ENCODE results near the gene RASGRP1.

RASGRP1 gene

DNA sequence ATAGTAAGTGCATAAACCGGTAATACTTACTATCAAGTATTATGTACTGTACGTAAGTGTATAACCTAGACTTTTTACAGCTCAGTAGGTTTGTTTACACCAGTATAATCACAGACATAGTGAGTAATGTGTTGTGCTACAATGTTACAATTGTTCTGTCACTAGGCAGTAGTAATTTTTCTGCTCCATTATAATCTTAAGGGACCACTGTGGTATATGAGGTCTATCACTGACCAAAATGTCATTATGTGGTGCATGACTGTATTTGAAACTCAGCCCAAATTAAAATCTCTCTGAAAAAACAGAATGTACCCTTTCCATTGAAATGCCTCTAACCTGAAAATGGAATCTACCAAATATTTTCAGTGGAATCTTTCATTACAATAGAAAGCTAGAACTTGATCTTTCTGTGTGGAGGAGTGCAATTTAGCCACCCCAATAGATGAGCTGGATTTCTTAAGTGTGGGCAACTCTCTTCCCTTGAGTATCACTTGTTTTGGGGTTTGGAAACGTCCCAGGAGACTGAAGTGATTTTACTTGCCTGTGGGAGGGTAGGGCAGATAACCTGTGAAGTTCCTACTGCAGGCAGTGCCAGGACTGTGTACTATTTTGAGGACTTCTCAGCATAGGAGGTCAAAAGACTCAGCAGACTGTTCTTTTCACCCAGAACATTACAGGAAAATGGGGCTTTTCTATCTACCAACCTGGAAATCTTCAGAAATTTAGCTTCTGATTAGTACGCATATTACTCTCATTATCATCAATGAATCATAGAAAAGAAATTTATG is 59.7 kb downstream of the RASGRP1 start:
- no peak for DNase-seq (ENCODE audit: low read depth)

DNA sequence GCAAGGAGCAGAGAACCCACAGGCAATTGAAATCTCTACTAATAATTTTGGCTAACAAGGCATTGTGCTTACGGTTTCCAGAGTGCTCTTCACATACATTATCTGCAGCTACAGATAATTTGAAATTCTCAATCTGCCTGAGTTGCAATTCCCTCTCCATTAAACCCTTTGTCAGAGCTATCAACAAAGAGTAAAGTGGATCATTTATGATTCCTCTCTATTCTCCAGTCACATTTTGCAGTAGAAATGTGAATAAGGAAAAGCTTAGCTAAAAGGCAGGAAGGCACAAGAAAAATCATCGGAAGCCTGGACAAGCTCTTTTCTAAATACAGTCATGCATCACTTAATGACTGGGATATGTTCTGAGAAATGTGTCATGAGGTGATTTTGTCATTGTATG is 61.1 kb downstream of the RASGRP1 start:
- DNase-seq (ENCODE audit: low read depth): no peak

DNA sequence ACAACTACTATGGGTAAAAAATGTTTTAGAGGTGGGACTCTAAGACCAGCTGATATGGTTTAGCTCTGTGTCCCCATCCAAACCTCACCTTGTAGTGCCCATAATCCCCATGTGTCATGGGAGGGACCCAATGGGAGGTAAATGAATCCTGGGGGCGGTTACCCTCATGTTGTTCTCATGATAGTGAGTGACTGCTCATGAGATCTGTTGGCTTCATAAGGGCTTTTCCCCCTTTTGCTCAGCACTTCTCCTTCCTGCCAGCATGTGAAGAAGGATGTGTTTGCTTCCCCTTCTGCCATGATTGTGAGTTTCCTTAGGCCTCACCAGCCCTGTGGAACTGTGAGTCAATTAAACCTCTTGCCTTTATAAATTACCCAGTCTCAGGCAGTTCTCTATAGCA is 65.0 kb downstream of the RASGRP1 start:
- DNase-seq (ENCODE audit: low read depth): no peak

DNA sequence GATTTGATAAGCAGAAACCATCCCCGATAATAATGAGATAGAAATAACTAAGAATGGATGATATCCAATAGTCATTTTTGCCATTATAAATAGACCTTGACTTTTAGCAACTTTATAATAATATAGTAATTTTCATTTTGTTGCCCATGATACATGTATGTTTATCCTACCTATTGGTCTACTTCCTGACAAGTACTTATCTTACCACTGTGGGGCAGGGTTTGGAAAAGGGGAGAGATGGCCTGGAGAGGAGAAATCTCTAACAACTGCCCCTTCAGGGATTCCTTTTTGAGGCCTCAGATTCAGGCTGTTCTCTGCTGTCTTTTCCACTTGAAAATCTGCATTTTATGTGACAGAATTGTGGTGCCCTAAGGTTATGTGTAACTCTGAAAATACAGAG is 68.5 kb downstream of the RASGRP1 start:
- DNase-seq (ENCODE audit: low read depth): no peak

DNA sequence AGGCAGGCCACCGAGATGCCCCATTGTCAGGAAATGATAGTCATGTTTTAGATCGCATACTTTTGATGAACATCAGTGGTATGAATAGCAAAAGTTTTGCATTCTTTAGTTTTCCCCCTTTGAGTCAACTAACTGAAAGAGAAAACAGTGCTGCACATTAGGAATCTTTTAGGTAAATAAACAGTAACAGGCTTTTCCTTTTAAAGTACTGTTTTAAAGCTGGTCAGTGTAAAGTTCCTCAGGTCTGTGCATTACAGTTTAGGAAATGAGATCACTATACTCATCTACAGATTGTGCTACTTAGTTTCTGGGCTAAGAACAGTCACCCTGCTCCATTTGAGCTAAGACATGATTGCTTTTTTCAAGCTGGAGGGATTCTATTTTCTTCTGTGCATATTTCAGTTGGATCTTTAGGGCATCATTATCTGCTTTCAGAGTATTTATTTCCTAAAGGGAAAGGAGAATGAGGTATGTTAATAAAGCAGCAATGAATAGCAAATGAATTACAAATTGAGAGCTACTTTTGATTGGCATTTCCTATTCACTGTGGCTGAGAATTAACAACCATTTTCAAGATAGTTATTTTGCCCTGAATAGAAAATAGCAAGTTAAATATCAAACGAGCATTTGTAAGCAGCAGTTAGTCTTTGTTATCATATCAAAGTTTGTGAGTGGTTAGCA is 74.2 kb downstream of the RASGRP1 start:
- DNase-seq (ENCODE audit: low read depth): peak; percentile 30

DNA sequence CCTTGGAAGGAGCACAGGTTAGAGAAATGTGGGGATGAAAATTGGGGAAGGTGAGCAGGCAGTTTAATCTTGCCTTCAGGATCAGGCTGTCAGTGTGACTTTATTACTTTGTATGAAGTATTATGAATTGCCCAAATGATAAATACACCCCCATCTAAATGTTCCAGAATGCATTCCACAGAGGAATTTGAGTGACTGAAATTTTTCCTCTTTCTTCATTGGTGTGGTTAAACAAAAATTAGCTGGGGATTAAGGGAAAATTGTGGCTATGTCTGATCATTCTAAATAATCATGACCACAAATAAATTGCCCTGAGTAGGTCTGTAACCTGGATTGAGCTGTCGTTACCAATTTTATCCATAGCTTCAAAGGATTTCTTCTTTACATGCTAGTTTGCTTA is 77.2 kb downstream of the RASGRP1 start:
- DNase-seq (ENCODE audit: low read depth): no peak

DNA sequence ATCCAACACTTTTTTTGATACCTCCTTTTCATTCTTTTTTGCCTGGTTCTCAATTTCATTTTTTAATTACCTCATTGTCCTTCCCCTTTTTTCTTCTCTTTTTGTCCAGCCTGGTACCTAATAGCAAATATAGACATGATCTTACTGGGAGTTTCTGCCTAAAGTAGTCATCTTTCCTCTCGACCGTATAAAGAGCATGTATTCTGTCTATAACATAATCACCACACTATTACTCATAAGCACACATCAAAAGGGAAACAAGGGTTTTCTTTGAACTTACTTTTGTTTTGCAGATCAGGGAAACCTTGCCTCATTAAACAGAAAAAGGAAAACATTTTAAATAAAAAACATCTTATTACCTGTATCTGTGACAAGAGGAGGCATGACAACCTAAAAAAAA is 77.7 kb downstream of the RASGRP1 start:
- DNase-seq (ENCODE audit: low read depth): no peak

DNA sequence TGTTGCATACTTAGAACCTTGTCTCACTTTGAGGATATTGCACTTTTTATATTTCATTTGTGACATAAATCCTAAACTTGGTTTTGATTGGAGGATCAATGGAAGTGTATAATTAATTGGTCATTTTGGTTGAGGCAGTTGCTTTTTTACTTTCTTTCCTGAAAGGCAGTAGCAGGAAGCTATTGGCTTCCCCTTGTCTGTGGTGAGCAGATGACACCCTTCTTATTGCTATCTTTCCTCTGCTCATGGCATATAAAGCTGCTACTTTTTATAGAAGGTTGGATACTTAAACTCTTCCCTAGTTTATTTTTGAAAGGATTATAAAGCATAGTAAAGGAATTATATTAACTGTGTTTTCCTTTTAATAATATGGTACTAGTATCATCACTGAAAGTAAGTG is 82.0 kb downstream of the RASGRP1 start:
- no peak for DNase-seq (ENCODE audit: low read depth)

DNA sequence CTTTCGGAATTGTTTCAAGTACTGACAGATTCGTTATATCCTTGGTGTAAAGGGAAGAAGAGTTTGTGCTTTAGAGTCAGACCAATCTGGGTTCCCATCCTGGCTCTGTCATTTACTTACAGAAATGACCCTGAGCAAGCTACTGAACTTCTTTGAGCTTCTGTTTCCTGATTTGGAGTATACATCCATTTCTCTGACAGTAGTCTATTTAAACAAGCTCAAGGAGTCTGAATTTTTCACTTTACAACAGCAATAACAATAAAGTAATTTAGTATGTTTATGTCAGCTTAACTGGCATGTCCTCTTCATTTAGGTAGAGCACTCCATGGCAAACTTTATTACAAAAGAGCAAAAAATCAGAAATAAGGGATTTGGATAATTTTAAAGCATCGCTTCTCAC is 82.9 kb downstream of the RASGRP1 start:
- no peak for DNase-seq (ENCODE audit: low read depth)

DNA sequence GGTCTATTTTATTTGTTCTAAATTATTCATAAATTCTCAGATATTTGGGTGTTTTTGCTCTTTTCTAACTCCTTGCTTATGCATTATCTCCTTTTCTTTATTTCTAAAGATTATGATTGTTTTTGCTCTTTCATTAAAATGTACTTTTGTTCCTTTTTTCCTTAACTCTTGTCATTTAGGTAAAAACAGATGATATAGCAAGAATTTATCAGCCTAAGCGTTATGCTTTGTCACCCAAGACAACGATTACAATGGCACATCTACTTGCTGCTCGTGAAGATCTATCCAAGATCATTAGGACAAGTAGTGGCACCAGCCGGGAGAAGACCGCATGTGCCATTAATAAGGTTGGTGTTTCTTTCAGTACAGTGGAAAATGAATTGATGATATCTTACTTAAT is 83.5 kb downstream of the RASGRP1 start:
- DNase-seq (ENCODE audit: low read depth): no peak

DNA sequence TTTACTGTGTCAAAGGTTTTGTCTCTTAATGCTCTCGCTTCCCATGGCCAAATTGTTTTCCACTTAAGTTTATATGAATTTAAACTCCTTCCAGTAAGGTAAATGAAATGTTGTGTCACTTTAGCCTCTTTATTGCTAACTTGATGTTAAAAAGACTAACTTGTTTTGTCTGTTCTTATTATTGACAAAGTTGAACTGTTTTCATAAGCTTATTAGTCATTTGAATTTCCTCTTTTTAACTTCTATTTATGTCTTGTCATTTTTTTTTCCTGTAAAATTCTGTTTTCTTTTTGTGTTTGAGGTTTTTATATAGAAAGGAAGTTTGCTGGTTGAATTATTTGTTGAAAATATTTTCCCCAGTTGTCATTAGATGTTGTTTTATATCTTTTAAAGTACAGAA is 84.9 kb downstream of the RASGRP1 start:
- DNase-seq (ENCODE audit: low read depth): no peak

DNA sequence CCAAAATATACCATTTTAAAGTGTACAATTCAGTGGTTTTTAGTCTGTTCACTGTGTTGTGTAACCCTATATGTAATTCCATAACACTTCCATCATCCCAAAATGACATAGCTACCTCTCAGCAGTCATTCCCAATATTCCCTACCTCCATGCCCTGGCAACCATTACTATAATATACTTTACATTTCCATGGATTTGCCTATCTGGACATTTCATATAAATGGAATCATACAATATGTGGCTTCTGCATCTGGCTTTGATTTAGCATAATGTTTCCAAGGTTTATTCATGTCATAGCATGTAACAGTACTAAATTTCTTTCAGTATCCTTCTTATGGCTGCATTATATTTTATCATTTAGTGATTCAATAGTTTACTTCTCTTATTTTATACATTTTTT is 85.3 kb downstream of the RASGRP1 start:
- peak; percentile 13 for DNase-seq (ENCODE audit: low read depth)

DNA sequence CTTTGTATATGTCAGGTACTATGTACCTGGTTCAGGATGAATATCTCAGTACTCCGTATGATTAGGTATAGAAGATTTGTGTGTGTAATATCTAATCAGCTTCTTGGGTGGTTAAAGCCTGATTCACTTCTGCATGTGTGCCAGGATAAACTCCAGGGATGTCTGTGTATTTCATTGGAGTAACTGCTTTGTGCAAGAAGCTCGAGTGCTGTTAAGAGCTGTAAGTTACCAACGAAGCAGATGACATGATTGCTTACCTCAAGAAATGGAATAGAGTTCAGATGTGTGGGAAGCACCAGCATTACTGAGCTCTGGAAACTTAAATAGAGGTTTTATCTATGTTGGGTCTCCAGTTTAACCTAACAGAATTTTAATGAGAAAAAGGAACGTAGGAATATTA is 87.0 kb downstream of the RASGRP1 start:
- DNase-seq (ENCODE audit: low read depth): no peak

DNA sequence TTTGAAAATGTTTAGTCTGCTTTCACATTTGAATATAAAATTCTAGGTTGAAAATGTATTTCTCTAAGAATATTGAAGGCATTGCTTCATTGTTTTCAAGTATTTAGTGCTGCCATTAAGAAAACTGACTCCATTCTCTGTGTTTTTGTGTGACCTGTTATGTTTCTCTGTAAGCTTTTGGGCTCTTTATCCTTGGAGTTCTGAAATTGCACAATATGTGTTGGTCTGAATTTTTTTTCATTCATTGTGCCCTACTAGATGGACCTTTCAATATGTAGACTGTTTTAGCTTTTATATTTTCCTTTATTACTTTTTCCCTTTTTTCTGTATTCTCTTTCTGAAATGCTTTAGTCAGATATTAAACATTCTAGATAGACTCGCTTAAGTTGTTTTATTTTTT is 88.5 kb downstream of the RASGRP1 start:
- DNase-seq (ENCODE audit: low read depth): no peak

DNA sequence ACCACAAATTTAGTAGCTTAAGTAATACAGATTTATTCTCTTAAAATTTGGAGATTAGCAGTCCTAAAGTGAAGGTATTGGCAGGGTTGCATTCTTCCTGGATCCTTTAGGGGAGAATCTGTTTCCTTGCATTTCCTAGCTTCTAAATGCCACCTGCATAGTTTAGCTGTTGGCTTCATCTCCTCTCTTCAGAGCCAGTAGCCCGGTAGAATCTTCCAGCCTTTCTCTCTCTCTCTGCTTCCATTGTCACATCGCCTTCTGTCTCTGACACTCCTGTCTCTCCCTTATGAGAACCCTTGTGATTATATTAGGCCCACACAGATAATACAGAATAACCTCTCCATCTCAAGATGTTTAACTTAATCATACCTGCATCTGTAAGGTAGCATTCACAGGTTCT is 89.3 kb downstream of the RASGRP1 start:
- no peak for DNase-seq (ENCODE audit: low read depth)

DNA sequence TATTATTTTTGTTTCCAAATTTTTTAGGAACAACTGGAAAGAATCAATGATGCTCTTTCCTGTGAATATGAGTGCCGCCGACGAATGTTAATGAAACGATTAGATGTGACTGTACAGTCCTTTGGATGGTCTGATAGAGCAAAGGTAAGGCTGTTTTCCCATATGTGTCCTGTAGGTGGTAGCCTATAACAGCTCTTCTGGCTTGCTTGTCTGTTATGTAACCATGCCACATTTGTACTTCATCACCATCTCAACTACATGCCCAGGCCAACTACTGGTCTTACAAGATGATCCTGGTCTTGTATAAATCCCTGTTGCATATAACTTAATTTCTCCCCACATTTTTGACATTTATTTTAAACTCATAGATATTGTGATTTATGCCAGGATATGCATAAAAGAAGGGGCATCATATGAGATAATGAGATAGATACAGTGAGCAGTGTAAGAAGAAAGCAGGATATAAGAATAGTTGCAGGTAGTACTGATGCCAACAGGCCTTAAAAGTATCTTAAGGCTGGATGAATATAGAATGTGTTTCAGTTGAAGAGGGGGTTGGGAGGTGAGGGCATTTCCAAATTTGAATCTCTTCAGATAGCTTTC is 90.4 kb downstream of the RASGRP1 start:
- peak; percentile 57 for DNase-seq (ENCODE audit: low read depth)

DNA sequence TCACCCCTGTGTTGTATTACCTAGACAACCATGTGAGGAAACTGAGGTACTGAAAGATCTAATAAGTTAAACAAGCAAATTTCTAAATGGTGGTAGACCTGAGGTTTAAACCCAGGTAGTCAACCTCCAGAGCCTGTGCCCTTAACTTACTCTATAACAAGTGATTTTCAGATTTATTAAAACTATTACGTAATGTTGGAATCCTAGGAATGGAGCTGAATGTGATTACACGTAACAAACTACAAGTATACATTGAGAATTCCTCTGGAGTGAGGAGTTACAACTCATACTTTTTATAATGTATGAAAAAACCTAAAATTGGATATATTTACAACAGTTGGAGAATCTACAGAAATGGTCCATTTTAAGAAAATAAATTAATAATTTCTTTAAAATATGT is 92.6 kb downstream of the RASGRP1 start:
- no peak for DNase-seq (ENCODE audit: low read depth)

DNA sequence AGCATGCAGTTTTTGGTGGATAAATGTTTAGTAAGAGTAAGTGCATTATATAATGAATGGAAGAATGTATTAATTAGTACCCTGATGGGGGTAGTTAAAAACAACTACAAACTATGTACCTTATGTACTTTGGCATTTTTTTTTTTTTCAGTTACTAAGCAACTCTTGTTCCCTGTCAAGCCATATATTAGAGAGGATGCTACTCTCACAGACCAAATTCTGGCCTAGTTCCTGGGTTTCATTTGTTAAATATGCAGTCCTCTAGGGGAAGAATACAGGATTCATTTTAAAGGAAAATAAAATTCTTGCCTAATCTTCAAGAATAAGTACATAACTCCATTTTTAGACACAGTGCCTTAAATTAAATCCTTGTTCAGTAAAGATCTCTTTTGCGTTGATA is 93.8 kb downstream of the RASGRP1 start:
- DNase-seq (ENCODE audit: low read depth): no peak

DNA sequence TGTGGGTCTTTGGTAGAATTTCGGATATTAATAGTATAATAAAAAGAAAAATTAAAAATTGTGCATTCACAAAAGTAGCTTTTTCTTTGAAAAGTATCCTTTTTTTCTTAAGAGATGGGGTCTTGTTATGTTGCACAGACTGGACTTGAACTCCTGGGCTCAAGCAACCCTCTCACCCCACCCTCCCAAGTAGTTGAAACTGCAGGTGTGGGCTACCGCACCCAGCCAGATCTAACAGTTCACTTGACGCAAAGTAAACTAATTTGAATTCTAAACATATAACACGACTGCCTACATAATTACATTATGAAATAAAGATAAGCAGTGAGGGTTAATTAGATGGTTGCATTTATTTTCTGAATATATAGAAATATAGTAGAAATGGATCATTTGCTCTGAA is 99.9 kb downstream of the RASGRP1 start:
- DNase-seq (ENCODE audit: low read depth): no peak

DNA sequence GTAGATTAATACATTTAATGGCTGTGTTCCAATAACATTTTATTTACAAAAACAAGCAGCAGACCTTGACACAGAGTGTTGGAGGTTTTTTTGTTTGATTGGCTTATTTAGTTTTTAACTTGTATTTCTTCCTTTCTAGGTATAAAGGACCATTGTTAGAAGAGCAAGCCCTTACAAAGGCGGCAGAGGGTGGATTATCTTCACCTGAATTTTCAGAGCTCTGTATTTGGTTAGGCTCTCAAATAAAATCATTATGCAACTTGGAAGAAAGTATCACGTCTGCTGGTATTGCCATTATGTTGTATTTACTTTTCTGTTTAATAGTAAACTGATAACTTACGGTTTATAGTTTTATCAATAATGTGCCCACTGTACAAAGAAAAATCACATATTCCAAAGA is 100.7 kb downstream of the RASGRP1 start:
- DNase-seq (ENCODE audit: low read depth): no peak

DNA sequence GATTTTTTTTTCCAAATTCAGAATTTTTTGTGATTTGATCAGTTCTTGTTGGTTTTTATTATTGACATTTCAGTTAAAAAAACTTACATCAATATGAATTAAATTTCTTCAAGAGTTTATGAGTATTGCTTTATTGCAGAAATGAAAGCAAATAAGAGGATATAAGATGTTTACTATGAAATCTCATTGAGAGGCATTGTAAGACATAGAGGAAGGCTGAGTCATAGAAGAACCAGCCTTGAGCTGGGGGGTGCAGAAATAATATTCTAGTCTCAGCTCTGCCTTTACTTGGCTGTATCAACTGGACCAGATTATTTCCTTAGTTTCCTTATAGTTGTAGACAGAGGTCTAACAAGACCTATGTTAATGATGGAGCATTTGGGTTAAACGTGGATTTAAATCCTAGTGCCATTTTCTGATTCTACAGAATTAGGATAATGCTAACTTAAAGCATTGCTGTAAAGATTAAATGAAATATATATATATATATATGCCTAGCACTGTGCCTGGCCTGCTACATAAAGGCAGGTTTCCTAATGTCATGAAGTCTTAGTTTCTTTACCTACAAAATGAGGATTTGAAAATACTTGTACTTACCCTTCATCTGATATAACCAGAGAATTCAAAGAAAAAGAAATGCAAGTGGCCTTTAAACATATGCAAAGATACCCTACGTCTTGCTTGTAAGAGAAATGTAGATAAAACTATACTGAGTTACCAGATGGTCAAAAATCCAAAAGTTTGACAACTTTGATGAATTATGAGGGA is 103.4 kb downstream of the RASGRP1 start:
- no peak for DNase-seq (ENCODE audit: low read depth)

DNA sequence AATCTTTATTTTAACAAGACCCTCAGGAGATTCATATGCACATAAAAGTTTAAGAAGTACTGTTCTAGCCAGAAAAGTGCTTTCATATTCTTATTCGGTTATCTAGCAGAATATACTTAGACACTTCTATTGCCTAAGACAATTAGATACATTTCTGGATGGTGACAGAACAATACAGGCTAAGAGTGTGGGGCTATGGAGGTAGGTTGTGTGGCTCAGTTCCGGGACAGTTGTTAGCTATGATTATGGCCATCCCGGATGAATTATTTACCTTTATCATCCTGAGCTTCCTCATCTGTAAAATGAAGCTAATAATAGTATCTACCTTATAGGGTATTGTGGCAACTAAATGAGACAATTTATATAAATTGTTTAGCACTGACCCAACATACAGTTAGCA is 104.1 kb downstream of the RASGRP1 start:
- no peak for DNase-seq (ENCODE audit: low read depth)

DNA sequence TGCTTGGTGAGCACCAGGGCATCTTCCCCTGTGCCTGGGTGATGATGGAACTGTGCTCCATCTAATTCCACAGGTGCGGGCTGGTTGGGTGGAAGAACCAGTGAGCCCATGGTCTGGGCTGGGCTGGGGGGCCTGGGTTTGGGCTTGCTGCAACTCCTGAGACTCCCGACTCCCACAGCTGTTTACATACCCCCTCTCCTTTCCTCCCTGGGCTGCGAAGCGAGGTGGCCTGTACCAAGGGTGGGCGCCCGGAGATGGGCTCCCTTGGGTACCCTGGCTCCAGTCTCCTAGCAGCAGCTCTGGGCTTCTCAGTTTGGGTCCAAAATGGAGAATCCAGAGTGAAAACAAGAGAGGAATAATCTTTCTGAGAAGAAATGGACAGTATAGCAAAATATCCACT is 105.1 kb downstream of the RASGRP1 start:
- DNase-seq (ENCODE audit: low read depth): no peak
